ENCODE measurements around the gene WDR33. TPM values are rescaled to one million over a fixed set of nuclear protein-coding genes. Genes with fewer than 3 reads are reported as not detected.

The WDR33 gene
- total and polyA plus RNA-seq, 9 of the 15 experiments (the other 6 are each of a cell fraction or from before 2014, with no cell fraction given), result 24.2 to 57.4 (median 38.4) TPM

- TF ChIP-seq ZBTB11 (CRISPR knock-in tag; IDR thresholded peaks at IDR 0.05) (no peak), L3MBTL2 (IDR thresholded peaks at IDR 0.05) (peak; percentile 75), SMAD1 (IDR thresholded peaks at IDR 0.05; ENCODE audit: low read depth, low read length, partially characterized antibody) (peak; percentile 26), EHMT2 (IDR thresholded peaks at IDR 0.05) (0 out of 2 replicates have a peak, but pooled peaks have one; percentile 36), NCOA1 (IDR thresholded peaks at IDR 0.05; ENCODE audit: low read depth) (no peak), POLR2G (IDR thresholded peaks at IDR 0.05; ENCODE audit: low read depth, low read length) (peak; percentile 97), KDM2B (CRISPR knock-in tag; IDR thresholded peaks at IDR 0.05) (peak; percentile 75; the same call in 1 of the 2 replicates), RB1 (IDR thresholded peaks at IDR 0.05; ENCODE audit: low read depth) (peak; percentile 42; the same call in 1 of the 2 replicates), FOXP1 (CRISPR knock-in tag; IDR thresholded peaks at IDR 0.05) (peak; percentile 90; the same call in 1 of the 2 replicates)
- TF ChIP-seq, protein P1, sequence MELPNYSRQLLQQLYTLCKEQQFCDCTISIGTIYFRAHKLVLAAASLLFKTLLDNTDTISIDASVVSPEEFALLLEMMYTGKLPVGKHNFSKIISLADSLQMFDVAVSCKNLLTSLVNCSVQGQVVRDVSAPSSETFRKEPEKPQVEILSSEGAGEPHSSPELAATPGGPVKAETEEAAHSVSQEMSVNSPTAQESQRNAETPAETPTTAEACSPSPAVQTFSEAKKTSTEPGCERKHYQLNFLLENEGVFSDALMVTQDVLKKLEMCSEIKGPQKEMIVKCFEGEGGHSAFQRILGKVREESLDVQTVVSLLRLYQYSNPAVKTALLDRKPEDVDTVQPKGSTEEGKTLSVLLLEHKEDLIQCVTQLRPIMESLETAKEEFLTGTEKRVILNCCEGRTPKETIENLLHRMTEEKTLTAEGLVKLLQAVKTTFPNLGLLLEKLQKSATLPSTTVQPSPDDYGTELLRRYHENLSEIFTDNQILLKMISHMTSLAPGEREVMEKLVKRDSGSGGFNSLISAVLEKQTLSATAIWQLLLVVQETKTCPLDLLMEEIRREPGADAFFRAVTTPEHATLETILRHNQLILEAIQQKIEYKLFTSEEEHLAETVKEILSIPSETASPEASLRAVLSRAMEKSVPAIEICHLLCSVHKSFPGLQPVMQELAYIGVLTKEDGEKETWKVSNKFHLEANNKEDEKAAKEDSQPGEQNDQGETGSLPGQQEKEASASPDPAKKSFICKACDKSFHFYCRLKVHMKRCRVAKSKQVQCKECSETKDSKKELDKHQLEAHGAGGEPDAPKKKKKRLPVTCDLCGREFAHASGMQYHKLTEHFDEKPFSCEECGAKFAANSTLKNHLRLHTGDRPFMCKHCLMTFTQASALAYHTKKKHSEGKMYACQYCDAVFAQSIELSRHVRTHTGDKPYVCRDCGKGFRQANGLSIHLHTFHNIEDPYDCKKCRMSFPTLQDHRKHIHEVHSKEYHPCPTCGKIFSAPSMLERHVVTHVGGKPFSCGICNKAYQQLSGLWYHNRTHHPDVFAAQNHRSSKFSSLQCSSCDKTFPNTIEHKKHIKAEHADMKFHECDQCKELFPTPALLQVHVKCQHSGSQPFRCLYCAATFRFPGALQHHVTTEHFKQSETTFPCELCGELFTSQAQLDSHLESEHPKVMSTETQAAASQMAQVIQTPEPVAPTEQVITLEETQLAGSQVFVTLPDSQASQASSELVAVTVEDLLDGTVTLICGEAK (IDR thresholded peaks at IDR 0.05), result no peak; the same call in 1 of the 2 replicates
- TF ChIP-seq, protein P1 (CRISPR knock-in tag; IDR thresholded peaks at IDR 0.05), result no peak
- TF ChIP-seq, protein P2, sequence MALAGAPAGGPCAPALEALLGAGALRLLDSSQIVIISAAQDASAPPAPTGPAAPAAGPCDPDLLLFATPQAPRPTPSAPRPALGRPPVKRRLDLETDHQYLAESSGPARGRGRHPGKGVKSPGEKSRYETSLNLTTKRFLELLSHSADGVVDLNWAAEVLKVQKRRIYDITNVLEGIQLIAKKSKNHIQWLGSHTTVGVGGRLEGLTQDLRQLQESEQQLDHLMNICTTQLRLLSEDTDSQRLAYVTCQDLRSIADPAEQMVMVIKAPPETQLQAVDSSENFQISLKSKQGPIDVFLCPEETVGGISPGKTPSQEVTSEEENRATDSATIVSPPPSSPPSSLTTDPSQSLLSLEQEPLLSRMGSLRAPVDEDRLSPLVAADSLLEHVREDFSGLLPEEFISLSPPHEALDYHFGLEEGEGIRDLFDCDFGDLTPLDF (CRISPR knock-in tag; IDR thresholded peaks at IDR 0.05), result peak; percentile 66; the same call in 1 of the 2 replicates
Measured at GRCh38 chr2:127810619-127811396, at the start of gene WDR33 (continued).
